ENCODE results near the gene HBEGF. TPM values are rescaled to one million over a fixed set of nuclear protein-coding genes. Genes with fewer than 3 reads are reported as not detected.
A peak's percentile ranks its signal among the peaks of the same experiment; 100 is the strongest.

The HBEGF gene
- total RNA-seq, 1 donor from 2014 or later, result 62.1 TPM

DNA sequence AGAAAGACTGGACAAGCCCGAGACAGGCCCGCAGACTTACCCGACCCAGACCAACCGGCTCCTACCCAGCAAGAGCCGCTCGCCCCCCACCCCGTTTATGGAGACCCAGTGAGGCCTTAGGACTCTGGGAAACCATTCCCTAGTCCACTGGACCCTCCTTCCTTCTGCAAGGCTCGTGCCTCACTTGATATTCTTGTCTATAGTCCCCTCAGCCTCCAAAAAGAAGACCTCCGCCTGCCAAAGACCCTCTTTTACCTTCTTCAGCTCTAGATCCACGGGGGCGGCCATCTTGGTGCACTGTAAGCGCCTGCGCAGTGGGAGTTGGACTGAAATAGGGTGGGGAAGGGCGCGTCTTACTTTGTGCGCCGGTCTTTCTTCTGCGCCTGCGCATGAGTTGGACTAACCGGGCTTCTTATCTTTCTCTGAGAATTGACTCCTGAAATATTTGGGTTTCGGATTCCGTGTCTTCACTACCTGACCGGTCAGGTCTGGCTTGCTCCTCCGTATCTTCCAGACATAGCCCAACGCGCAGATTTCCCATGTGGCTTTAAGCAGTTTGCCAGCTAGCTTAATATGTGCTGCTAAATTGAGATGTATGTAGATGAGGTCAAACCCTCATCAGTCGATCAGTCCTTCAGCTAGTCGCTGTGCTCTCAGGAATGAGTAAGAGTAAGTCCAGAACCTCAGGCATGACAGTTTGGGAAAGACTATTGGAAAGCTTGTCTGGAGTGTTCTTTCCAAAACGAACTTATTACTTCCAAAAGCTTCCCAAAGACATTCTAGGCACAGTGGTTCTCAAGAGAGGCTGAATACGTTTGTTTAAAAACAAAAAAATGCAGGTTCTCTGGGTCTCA is 43.4 kb downstream of the HBEGF start, which contains the start of gene PFDN1:
PFDN1 (minus strand) TSS at position 316 of the 854 bp plus-strand sequence; CDS start at position 288, 28 bp downstream.
- peak; percentile 98 for ATAC-seq

DNA sequence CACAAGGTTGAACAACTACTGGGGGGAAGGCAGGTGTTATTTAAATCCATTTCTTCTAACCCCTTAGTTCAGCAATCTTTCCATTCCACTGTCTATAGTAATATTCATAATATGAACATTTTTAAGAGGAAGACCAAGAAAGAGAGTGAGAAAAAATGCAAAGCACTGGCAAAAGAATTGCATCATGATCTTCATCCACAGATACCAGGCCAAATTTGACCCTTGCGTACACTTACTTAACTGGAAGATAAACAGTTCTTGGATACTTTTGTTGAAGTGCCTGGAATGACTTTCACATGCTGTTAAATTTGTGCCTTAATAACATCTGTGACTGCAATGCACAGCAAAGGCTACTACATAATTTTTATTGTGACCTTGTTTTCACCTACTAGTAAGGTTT is 45.3 kb downstream of the HBEGF start:
- ATAC-seq, result no peak

DNA sequence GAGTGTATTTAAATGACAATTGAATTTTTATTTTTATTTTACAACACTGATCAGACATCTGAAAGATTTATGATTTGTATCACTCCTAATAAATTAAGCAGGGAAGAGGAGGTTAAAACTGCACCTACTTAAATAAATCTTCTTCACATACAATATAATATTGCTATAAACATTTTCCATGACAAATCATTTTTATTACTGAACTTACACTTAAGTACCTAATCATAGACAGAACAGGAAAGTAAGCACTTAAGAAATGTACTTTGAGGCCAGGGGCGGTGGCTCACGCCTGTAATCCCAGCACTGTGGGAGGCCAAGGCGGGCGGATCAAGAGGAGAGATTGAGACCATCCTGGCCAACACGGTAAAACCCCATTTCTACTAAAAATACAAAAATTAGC is 47.3 kb downstream of the HBEGF start:
- no peak for ATAC-seq

DNA sequence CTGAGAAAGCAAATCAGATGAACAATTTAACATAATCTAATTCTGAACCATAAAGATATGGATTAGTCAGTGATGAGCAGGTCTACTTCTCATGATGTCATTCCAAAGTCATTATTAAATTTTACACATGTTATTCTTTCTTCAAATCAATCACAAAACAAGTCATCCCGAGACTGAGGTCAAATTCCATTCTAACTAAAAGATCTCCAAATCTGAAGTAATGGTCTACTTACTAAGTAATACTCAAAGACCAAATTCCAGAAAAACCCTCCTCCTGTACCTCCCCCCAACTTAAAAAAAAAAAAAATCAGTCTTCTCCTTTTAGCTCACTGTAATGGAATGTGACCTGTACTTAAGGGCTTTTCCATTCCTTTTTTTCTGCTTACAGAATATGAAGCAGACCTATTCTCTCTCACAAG is 48.2 kb downstream of the HBEGF start:
- no peak for ATAC-seq

DNA sequence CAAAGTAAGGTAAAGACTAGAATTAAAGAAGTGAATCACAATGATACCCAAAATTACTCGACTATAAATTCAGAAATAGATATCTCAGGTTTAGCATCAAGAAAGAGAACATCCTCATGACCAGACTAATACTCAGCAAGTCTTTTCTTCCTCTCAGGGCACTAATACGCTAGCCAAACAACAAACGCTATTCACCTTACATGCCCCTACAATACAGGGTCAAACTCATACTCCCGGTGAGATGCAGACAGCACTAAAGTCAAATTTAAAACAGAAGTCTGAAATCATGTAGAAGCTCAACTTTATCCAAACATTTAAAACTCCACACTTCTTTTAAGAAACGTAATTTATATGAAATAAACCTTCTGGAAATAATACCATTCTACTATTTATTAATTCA is 49.1 kb downstream of the HBEGF start:
- ATAC-seq, result no peak

DNA sequence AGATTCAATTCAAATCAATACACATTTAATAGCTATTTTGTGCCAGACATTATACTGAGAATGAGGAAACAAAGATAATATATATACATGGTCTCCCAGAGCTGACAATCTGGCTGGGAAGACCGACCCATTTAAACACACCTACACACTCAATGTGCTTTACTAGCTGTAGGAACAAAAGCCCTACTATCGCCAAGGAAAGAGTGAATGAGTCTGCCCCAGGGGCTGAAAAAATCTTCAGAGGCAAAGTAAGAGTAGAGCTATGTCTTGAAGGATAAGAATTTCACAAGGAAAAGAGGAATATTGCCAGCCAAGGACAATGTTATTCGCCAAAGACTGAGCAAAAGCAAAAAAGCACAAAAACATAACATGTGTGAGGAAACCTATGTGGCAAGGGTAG is 50.1 kb downstream of the HBEGF start:
- no peak for ATAC-seq

DNA sequence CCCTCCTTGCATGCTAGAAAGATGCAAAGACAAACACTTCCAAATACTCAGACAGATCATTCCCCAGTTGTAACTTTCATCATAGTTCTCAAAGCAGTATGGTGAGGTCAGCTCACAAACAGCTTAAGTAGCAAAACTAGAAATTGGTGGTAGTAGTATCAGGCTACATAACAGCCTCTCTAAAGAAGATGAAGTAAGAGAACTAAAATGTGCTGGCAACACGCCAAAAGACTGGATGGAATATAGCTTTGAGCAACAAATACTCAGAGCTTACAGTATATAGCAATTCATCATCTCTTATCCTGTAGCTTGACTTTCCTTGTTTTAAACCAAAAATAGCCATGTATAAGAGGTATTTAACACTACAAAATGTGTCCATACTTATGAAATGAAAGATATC is 51.0 kb downstream of the HBEGF start:
- ATAC-seq, result peak; percentile 65

DNA sequence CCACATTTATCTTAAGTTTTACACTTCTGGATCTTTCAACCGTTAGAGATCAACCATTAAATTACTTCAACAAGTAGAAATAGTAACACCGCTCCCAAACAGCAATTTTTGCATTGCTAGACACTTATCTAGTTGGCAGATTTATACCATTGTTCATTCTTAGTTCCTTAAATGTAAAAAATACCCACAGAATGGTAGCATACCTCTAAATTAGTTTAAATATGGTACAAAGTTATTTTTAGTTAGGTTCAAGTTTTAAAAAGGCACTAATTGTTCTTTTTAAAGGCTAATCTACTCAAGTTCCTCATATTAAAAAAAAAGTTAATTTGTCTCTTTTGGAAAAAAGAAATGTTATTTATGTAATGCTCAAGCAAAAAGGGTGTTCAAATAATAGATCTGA is 51.6 kb downstream of the HBEGF start:
- ATAC-seq, result no peak

DNA sequence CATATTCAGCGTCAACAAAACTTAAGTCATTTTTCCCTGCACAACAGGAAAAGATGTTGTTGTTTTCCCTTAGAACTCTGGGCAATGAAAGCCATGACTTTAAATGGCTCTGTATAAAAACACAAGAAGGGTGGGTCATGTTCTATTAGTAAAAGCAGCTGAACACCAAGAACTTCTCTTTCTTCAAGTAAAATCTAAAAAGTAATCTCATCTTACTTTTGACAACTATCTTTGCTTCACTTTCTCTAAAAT is 52.6 kb downstream of the HBEGF start:
- ATAC-seq, result no peak

DNA sequence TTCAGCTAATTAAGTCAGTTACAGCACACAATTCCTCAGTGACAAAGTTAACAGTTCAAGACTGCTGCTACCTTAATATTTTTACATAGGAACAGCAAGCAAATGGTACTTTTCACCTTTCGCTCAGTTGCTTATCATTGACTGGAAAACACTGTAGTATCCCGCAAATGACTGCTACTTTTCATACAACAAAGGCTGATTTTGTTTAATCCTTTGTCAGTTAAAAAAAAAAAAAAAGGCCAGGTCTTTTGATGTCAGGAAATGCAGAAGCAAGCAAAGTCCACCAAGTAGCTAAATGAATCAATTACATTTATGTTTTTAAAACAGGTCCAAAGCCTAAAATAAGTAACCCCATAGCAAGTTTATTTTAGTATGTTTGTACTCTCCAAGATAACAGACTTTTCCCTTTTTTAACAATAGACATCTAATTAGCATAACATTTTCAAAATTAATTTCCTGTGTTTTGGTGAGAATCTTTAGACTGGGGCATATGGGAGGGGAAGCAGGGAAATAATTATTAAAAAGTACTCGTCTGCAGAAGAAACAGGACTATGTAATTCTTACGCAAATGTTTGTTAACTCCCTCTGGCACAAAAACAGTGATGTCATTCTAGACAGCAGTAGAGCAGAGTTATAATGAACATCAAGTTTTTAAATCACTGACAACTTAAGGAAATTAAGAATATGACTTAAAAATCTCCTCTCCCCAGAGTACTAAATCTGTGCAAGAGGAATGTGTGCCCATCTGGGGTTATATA is 53.1 kb downstream of the HBEGF start:
- ATAC-seq, result no peak

DNA sequence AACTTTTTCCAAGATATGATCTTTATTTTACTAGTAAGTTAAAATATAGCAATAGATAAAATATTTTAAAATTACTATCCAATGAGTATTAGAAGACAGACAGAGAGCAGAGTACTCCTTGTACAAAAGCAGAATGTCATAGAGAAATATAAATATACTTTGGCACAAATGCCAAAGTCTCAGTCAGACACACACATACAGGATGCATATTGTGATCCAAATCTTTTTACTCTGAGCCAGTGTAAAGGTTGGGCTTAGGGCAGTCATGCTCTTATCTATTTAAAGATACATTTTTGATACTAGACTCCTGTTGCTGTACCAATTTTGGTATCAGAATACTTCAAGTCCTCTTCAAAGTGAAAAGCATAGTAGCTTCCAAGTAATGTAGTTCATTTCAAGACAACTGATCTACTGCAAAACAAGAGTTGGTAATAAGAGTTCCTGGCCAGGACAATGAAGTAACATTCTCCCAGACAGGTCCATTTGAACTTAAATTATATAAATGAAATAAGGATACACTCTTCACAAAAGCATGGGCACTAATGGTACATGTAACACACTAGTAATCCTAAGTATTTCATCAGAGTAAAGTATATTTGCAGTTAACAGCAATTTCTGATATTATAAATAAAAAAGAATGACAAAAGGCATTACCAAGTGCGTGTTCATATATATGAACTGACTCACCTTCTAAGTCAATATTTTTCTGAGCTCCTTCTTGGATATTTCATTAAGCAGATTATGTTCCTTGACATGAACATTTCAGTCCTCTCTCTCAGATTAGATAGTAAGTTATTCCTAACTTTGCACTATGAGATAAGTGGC is 54.0 kb downstream of the HBEGF start:
- no peak for ATAC-seq

DNA sequence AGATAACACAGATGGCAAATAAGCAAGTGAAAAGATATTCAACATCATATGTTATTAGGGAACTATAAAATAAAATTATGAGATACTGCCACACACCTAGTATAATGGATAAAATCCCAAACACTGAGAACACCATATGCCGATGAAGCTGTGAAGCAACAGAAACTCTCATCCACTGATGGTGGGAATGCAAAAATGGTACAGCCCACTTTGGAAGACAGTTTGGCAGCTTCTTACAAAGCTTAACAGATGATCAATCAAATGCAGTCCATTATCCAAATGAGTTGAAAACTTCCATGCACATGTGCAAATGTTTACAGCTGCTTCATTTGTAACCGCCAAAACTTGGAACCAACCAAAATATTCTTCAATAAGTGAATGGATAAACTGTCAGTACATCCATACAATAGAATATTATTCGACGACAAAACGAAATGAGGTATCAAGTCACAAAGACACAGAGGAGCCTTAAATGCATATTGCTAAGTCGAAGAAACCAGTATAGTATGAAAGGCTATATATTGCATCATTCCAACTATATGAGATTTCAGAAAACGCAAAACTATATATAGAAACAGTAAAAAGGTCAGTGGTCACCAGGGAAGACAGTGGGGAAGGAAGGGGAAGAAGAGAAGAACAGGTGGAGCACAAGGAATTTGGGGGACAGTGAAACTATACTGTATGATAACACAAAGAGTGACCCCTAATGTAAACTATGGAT is 58.4 kb downstream of the HBEGF start:
- no peak for ATAC-seq

DNA sequence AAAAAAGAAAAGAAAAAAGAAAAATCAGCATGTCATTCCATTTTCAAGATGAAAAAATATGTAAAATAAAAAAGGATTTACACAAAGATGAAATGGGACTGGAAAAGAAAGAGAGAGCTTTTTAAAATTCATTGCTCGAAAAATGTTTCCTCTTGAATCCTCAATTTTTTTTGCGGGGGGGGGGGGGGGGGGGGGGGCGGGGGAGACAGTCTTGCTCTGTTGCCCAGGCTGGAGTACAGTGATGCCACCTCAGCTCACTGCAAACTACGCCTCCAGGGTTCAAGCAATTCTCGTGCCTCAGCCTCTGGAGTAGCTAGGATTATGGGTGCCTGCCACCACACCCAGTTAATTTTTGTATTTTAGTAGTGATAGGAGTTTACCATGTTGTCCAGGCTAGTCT is 60.0 kb downstream of the HBEGF start:
- ATAC-seq, result no peak

DNA sequence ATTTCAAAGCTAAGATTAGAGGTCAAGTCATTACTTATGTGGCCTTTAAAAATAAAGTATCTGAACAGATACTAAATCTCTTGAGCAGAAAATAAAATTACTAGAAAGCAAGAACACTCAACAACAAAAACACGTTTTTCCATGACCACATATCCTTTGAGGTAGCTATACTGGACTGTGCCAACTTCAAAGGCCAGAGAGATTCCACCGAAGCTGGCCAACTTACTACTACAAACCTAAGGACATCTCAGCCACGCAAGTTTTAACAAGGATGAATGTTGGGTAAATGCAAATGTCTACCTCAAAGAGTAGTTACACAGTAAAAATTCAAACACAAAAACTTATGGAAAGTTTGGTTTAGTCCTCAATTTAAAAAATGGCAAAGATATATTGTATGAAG is 62.4 kb downstream of the HBEGF start:
- ATAC-seq, result no peak

Other genes with a start within 250 kb of the HBEGF start
- 7.3 TPM for gene PURA, start 232.5 kb downstream of the HBEGF start, total RNA-seq
- gene IGIP, start 220.7 kb downstream of the HBEGF start, total RNA-seq, result 2.6 TPM
- gene CYSTM1, start 171.4 kb downstream of the HBEGF start, total RNA-seq, result 11.4 TPM
- 33.5 TPM for gene PFDN1, start 43.5 kb downstream of the HBEGF start, total RNA-seq
- 0.08 TPM for gene SLC4A9, start 13.6 kb upstream of the HBEGF start, total RNA-seq
- 73.1 TPM for gene ANKHD1, start 55.2 kb upstream of the HBEGF start, total RNA-seq
- gene EIF4EBP3, start 201.1 kb upstream of the HBEGF start, total RNA-seq, result 20.7 TPM
- gene SRA1, start 210.9 kb upstream of the HBEGF start, total RNA-seq, result 28.6 TPM
- 5.2 TPM for gene APBB3, start 218.0 kb upstream of the HBEGF start, total RNA-seq
- 52.4 TPM for gene SLC35A4, start 218.2 kb upstream of the HBEGF start, total RNA-seq